SK-N-SH (cell line): ENCODE results near the gene BRD9. TPM values are rescaled to one million over a fixed set of nuclear protein-coding genes. Genes with fewer than 3 reads are reported as not detected.

Source experiments
- CTCF ChIA-PET: fragments of 300-600, 350-600 bp; formaldehyde crosslinking; extraction: SDS; loops from one replicate; lab custom pipeline; 2021; lab: Yijun Ruan, JAX
- POLR2A ChIA-PET: fragments of 350-600 bp; sonication (Branson Sonifier 250); formaldehyde crosslinking; extraction: SDS; loops from one replicate; lab custom pipeline; 2020; ENCODE audit warnings: antibody characterized with exemption, inconsistent platforms; lab: Yijun Ruan, JAX
- DNase-seq: peaks from one replicate; pipeline ENCODE4 v3.0.0; 2012
- H2AFZ ChIP-seq: fragments of 200-600 bp; sonication (generic); 2 replicates; pipeline ENCODE4 v1.8.1; 2016; ENCODE audit warnings: antibody characterized with exemption, mild to moderate bottlenecking, low read depth
- H3F3A ChIP-seq: fragments of 200-600 bp; sonication (generic); replicated peaks from 2 replicates; pipeline ENCODE3; 2016; ENCODE audit warnings: antibody characterized with exemption, mild to moderate bottlenecking; ENCODE audit not compliant: insufficient read depth
- H3K27ac ChIP-seq, 2 experiments: fragments of 200-500 bp in 1 of 2; fragments of 200-600 bp in 1 of 2; sonication (Bioruptor generic) in 1 of 2; sonication (generic), shearing (Covaris generic) in 1 of 2; 2 replicates each; pipeline versions ENCODE4 v1.5.1 to v1.6.1; 2014 to 2016; ENCODE audit warnings: low read depth in 2 of 2, inconsistent platforms in 1 of 2, low read length in 1 of 2, mild to moderate bottlenecking in 1 of 2, mixed read lengths in 1 of 2
- H3K27me3 ChIP-seq: fragments of 200-600 bp; sonication (generic), shearing (Covaris generic); 2 replicates; pipeline ENCODE4 v1.6.1; 2016; ENCODE audit warnings: mixed run types; ENCODE audit not compliant: insufficient read depth
- H3K36me3 ChIP-seq, 2 experiments: fragments of 200-500 bp in 1 of 2; fragments of 200-600 bp in 1 of 2; sonication (Bioruptor generic) in 1 of 2; sonication (generic) in 1 of 2; replicated peaks in 1 of 2; 2 replicates each; pipeline versions ENCODE3 to v1.5.1; 2014 to 2016; ENCODE audit warnings: low read length in 1 of 2, mild to moderate bottlenecking in 1 of 2; ENCODE audit not compliant: insufficient read depth in 2 of 2, control insufficient read depth in 1 of 2
- H3K4me1 ChIP-seq, 2 experiments: fragments of 200-500 bp in 1 of 2; fragments of 200-600 bp in 1 of 2; sonication (Bioruptor generic) in 1 of 2; sonication (generic), shearing (Covaris generic) in 1 of 2; 2 replicates each; pipeline versions ENCODE4 v1.5.1 to v1.6.1; 2014 to 2016; ENCODE audit warnings: low read depth in 1 of 2, low read length in 1 of 2, mixed run types in 1 of 2; ENCODE audit not compliant: insufficient read depth in 2 of 2, control insufficient read depth in 1 of 2
- H3K4me2 ChIP-seq: fragments of 200-600 bp; sonication (generic), shearing (Covaris generic); 2 replicates; pipeline ENCODE4 v1.6.1; 2017; ENCODE audit warnings: mixed run types
- H3K4me3 ChIP-seq, 2 experiments: fragments of 200-500 bp in 1 of 2; fragments of 200-600 bp in 1 of 2; sonication (Bioruptor generic) in 1 of 2; sonication (generic), shearing (Covaris generic) in 1 of 2; 2 replicates each; pipeline versions ENCODE4 v1.5.1 to v1.8.1; 2014 to 2016; ENCODE audit warnings: low read depth in 2 of 2, inconsistent platforms in 1 of 2, low read length in 1 of 2, mild to moderate bottlenecking in 1 of 2, mixed read lengths in 1 of 2, moderate library complexity in 1 of 2
- H3K79me2 ChIP-seq: fragments of 200-600 bp; sonication (generic); 2 replicates; pipeline ENCODE4 v1.8.1; 2017; ENCODE audit warnings: mild to moderate bottlenecking; ENCODE audit not compliant: insufficient read depth
- H3K9ac ChIP-seq: fragments of 200-600 bp; sonication (generic); 2 replicates; pipeline ENCODE4 v1.6.1; 2017; ENCODE audit warnings: mixed run types
- H3K9me2 ChIP-seq: fragments of 200-600 bp; sonication (generic); 2 replicates; pipeline ENCODE4 v1.6.1; 2017; ENCODE audit warnings: mixed run types
- H3K9me3 ChIP-seq: fragments of 200-600 bp; sonication (generic); 2 replicates; pipeline ENCODE4 v1.6.1; 2017; ENCODE audit warnings: mixed run types, mild to moderate bottlenecking, moderate library complexity
- H4K20me1 ChIP-seq: fragments of 200-600 bp; sonication (generic); 2 replicates; pipeline ENCODE4 v1.6.1; 2017; ENCODE audit warnings: mild to moderate bottlenecking, mixed run types; ENCODE audit not compliant: insufficient read depth
- ELF1 ChIP-seq: IDR thresholded peaks from 2 replicates; pipeline ENCODE4 v1.4.0; 2012
- EP300 ChIP-seq, 2 experiments: IDR thresholded peaks; 2 replicates each; pipeline versions ENCODE4 v1.4.0 to v1.6.1; 2012; ENCODE audit warnings: borderline replicate concordance in 1 of 2, low read depth in 1 of 2, low read length in 1 of 2
- FOSL2 ChIP-seq: IDR thresholded peaks from 2 replicates; pipeline ENCODE4 v1.4.0; 2012; ENCODE audit warnings: low read depth, mild to moderate bottlenecking, moderate library complexity, borderline replicate concordance
- FOXJ3 ChIP-seq: sonication (generic); formaldehyde crosslinking; IDR thresholded peaks from 2 replicates; pipeline ENCODE4 v1.5.1; 2020; ENCODE audit warnings: mild to moderate bottlenecking, missing genetic modification reagents
- MXI1 ChIP-seq: IDR thresholded peaks from 2 replicates; pipeline ENCODE4 v1.6.1; 2012; ENCODE audit warnings: mild to moderate bottlenecking, low read depth, low read length, improper control_type of control experiment
- POLR2AphosphoS5 ChIP-seq: IDR thresholded peaks from 2 replicates; pipeline ENCODE4 v1.6.1; 2012; ENCODE audit warnings: low read depth, low read length
- REST ChIP-seq: IDR thresholded peaks from 2 replicates; pipeline ENCODE4 v1.6.1; 2012; ENCODE audit warnings: mild to moderate bottlenecking, low read depth, low read length, moderate library complexity
- RFX5 ChIP-seq: IDR thresholded peaks from 2 replicates; pipeline ENCODE4 v1.6.1; 2012; ENCODE audit warnings: mild to moderate bottlenecking, improper control_type of control experiment, low read length
- SMC3 ChIP-seq: IDR thresholded peaks from 2 replicates; pipeline ENCODE4 v1.6.1; 2012; ENCODE audit warnings: low read depth, low read length, improper control_type of control experiment
- TAF1 ChIP-seq: IDR thresholded peaks from 2 replicates; pipeline ENCODE4 v1.6.1; 2012; ENCODE audit warnings: low read depth, mild to moderate bottlenecking, low read length, moderate library complexity, borderline replicate concordance
- TEAD4 ChIP-seq: IDR thresholded peaks from 2 replicates; pipeline ENCODE4 v1.4.0; 2012; ENCODE audit warnings: mild to moderate bottlenecking, borderline replicate concordance; ENCODE audit not compliant: insufficient read depth
- YY1 ChIP-seq: IDR thresholded peaks from 2 replicates; pipeline ENCODE4 v1.4.0; 2012; ENCODE audit warnings: low read depth, mild to moderate bottlenecking
- WGBS: methylation state at CpG from one replicate; pipeline ENCODE4 v1.1.6; 2017; ENCODE audit warnings: low lambda C conversion rate; 5-methylcytosine and 5-hydroxymethylcytosine counted together
- polyA plus RNA-seq, 3 experiments: library from polyadenylated mRNA; depleted of rRNA; stranded (reverse); fragments of >200 nt; gene quantifications; 2 replicates each; pipeline ENCODE4 v1.2.3, GENCODE V29; 2012
- TF ChIP-seq, protein P1 (sequence below): fragments of 200-600 bp; sonication (generic); IDR thresholded peaks from 2 replicates; pipeline ENCODE4 v1.6.1; 2017; ENCODE audit warnings: antibody characterized with exemption, mild to moderate bottlenecking, moderate library complexity
- TF ChIP-seq, protein P2 (sequence below): IDR thresholded peaks from 2 replicates; pipeline ENCODE4; 2012

BRD9 gene
- polyA plus RNA-seq, 1 of the 3 experiments (the other 2 are of a cell fraction) = 19.5 TPM

DNA sequence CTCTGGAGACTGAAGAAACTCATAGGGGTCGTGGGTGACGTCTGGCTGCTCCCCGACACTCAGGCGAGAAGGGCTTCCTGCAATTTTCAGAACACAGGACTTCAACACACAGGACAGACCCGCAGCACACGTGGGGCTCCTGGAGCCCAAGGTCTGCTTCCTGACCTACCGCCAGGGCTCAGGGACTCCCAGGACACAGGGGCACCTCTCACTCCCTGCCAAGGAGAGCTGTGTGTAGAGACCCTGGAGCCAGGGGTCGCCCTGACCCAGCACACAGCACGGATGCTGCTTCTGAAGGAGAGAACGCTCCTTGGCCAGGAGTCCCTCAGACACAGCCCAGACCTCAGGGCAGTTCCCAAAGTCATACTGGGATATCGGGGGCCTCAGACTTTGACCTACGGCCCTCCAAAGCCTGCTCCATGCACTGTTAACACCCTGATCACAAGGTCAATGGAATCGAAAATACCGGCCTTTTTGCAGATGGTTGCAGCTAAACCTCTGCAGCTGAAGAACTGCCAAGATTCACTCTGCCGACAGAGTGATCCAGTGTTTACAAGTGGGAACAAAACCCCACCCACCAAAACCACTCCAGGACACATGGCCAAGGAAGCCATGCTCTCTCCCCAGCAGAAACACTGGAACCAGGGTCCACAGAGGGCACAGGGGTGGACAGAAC is 28.0 kb downstream of the BRD9 start:
- DNase-seq = no peak
- Histone ChIP-seq H2AFZ (no peak overlapping the region), H3K4me2 (no peak overlapping the region), H4K20me1 (no peaks in the 10 kb centered on the region), H3F3A (no peaks in the 10 kb centered on the region), H3K27ac (no peak overlapping the region), H3K9ac (no peak overlapping the region), H3K4me1 (no peaks in the 10 kb centered on the region), H3K9me2 (no peaks in the 10 kb centered on the region), H3K9me3 (no peaks in the 10 kb centered on the region), H3K36me3 (peaks cover 12 to 71% of the 10 kb centered on the region in 2 experiments), H3K79me2 (no peaks in the 10 kb centered on the region), H3K4me3 (no peak overlapping the region), H3K27me3 (no peaks in the 10 kb centered on the region)
- TF ChIP-seq YY1 (no peak), ELF1 (no peak)
- 86% methylated on average over 12 of the region's 15 CpGs for WGBS
- ChIA-PET POLR2A (no interaction called here), CTCF (interaction anchor here (0.8 to 1.4 kb wide), 2 partner anchors 38 to 418 kb away, joined by 3 to 4 read pairs; no protein-coding TSS in a partner anchor)

- POLR2A ChIA-PET = no interaction called here
These were observed 29.3 kb downstream of the BRD9 start for GRCh38 chr5:863244-863805.

More at GRCh38 chr5:863244-863805, 29.3 kb downstream of the BRD9 start:
- H3K36me3 ChIP-seq = peaks cover 0 to 58% of the 10 kb centered on the region in 2 experiments
- H3K27ac ChIP-seq = no peak overlapping the region
- H2AFZ ChIP-seq = no peak overlapping the region
- 91% methylated on average over 14 of the region's 16 CpGs for WGBS
- H3K4me2 ChIP-seq = no peak overlapping the region
- H4K20me1 ChIP-seq = no peaks in the 10 kb centered on the region
- CTCF ChIA-PET = no interaction called here
- no peaks in the 10 kb centered on the region for H3K4me1 ChIP-seq
- no peaks in the 10 kb centered on the region for H3K9me2 ChIP-seq
- no peak overlapping the region for H3K9ac ChIP-seq
- TF ChIP-seq POLR2AphosphoS5 (no peak), SMC3 (no peak), EP300 (IDR thresholded peaks at IDR 0.05; ENCODE audit: borderline replicate concordance in 1 of 2, low read depth in 1 of 2, low read length in 1 of 2) (no peak), REST (no peak), TAF1 (no peak), FOSL2 (no peak), ELF1 (no peak), MXI1 (no peak), TEAD4 (no peak), RFX5 (no peak), FOXJ3 (CRISPR knock-in tag) (no peak), YY1 (no peak)
- TF ChIP-seq, protein P1, sequence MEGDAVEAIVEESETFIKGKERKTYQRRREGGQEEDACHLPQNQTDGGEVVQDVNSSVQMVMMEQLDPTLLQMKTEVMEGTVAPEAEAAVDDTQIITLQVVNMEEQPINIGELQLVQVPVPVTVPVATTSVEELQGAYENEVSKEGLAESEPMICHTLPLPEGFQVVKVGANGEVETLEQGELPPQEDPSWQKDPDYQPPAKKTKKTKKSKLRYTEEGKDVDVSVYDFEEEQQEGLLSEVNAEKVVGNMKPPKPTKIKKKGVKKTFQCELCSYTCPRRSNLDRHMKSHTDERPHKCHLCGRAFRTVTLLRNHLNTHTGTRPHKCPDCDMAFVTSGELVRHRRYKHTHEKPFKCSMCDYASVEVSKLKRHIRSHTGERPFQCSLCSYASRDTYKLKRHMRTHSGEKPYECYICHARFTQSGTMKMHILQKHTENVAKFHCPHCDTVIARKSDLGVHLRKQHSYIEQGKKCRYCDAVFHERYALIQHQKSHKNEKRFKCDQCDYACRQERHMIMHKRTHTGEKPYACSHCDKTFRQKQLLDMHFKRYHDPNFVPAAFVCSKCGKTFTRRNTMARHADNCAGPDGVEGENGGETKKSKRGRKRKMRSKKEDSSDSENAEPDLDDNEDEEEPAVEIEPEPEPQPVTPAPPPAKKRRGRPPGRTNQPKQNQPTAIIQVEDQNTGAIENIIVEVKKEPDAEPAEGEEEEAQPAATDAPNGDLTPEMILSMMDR = no peak
- TF ChIP-seq, protein P2, sequence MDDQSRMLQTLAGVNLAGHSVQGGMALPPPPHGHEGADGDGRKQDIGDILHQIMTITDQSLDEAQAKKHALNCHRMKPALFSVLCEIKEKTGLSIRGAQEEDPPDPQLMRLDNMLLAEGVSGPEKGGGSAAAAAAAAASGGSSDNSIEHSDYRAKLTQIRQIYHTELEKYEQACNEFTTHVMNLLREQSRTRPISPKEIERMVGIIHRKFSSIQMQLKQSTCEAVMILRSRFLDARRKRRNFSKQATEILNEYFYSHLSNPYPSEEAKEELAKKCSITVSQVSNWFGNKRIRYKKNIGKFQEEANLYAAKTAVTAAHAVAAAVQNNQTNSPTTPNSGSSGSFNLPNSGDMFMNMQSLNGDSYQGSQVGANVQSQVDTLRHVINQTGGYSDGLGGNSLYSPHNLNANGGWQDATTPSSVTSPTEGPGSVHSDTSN = no peak
- H3F3A ChIP-seq = no peaks in the 10 kb centered on the region
- H3K9me3 ChIP-seq = no peaks in the 10 kb centered on the region
- no peak overlapping the region for H3K4me3 ChIP-seq
- H3K79me2 ChIP-seq = no peaks in the 10 kb centered on the region
- no peaks in the 10 kb centered on the region for H3K27me3 ChIP-seq
- no peak for DNase-seq
